ENCODE measurements around the gene PSMC2. TPM values are rescaled to one million over a fixed set of nuclear protein-coding genes. Genes with fewer than 3 reads are reported as not detected.
"Not testable (repeated sequence)": the region's sequence is repeated elsewhere in the genome, so short reads cannot be mapped to it uniquely, and the experiment has no call there.

PSMC2 gene
- total RNA-seq, 1 experiment from 2014 or later = 121 TPM

- POLR2A ChIA-PET = no interaction called here
- H3K4me3 Mint-ChIP-seq = no peak overlapping the region
- H3K9me3 Mint-ChIP-seq = peaks cover 20% of the 10 kb centered on the region
- TF ChIP-seq FOXJ3 (CRISPR knock-in tag; IDR thresholded peaks at IDR 0.05; ENCODE audit: borderline replicate concordance) = no peak
- TF ChIP-seq E2F4 (CRISPR knock-in tag; IDR thresholded peaks at IDR 0.05; ENCODE audit: borderline replicate concordance, low read depth) = no peak
- CTCF ChIA-PET = no interaction called here
- H3K36me3 Mint-ChIP-seq = no peaks in the 10 kb centered on the region
- H3K4me1 Mint-ChIP-seq = no peaks in the 10 kb centered on the region
- no peak overlapping the region for H3K27ac Mint-ChIP-seq
- ATAC-seq (no peak), DNase-seq (ENCODE audit: low spot score) (no peak)
- H3K27me3 Mint-ChIP-seq (ENCODE audit: low read depth) = no peaks in the 10 kb centered on the region; the same call in 1 of the 2 replicates
Observed at GRCh38 chr7:103398483-103399127, 51.2 kb downstream of the PSMC2 start.

GRCh38 chr7:103399687-103400086 lies 52.2 kb downstream of the PSMC2 start:
- DNase-seq (ENCODE audit: low spot score); H3K27me3 Mint-ChIP-seq (ENCODE audit: low read depth); H3K36me3 Mint-ChIP-seq; H3K27ac Mint-ChIP-seq; CTCF ChIA-PET; ATAC-seq; H3K4me1 Mint-ChIP-seq; POLR2A ChIA-PET; H3K4me3 Mint-ChIP-seq: not testable (repeated sequence)
- H3K9me3 Mint-ChIP-seq = peaks cover 25% of the 10 kb centered on the region

- H3K27ac Mint-ChIP-seq; POLR2A ChIA-PET; H3K36me3 Mint-ChIP-seq; H3K27me3 Mint-ChIP-seq (ENCODE audit: low read depth); ATAC-seq; H3K4me1 Mint-ChIP-seq; H3K4me3 Mint-ChIP-seq: not testable (repeated sequence)
- TF ChIP-seq GABPB1 (CRISPR knock-in tag; IDR thresholded peaks at IDR 0.05) = 0 out of 2 replicates have a peak, but pooled peaks have one; percentile 15
- CTCF ChIA-PET = interaction anchor here (0.6 to 1.4 kb wide), 5 partner anchors 9 to 55 kb away, joined by 3 to 6 read pairs (median 3); no protein-coding TSS in a partner anchor
- DNase-seq (ENCODE audit: low spot score) = peak; percentile 12
- peaks cover 17% of the 10 kb centered on the region for H3K9me3 Mint-ChIP-seq
Observed at GRCh38 chr7:103405789-103406613, 58.6 kb downstream of the PSMC2 start.

GRCh38 chr7:103412151-103412550 lies 64.7 kb downstream of the PSMC2 start:
- POLR2A ChIA-PET = interaction anchor here (0.7 kb wide), 1 partner anchor 84 kb away, joined by 4 read pairs; no protein-coding TSS in a partner anchor
- CTCF ChIA-PET = no interaction called here
- no peak for TF ChIP-seq IRF2 (CRISPR knock-in tag; IDR thresholded peaks at IDR 0.05; ENCODE audit: borderline replicate concordance, low read depth)
- TF ChIP-seq USF1 (CRISPR knock-in tag; IDR thresholded peaks at IDR 0.05) = no peak
- no peak for TF ChIP-seq ATF2 (CRISPR knock-in tag; IDR thresholded peaks at IDR 0.05; ENCODE audit: borderline replicate concordance, low read depth)
- no peak for TF ChIP-seq ZNF423 (CRISPR knock-in tag; IDR thresholded peaks at IDR 0.05)
- no peak for TF ChIP-seq E2F1 (CRISPR knock-in tag; IDR thresholded peaks at IDR 0.05)
- no peak for TF ChIP-seq FOXP1 (CRISPR knock-in tag; IDR thresholded peaks at IDR 0.05; ENCODE audit: borderline replicate concordance)
- TF ChIP-seq KAT7 (CRISPR knock-in tag; IDR thresholded peaks at IDR 0.05; ENCODE audit: borderline replicate concordance) = no peak
- no peak for TF ChIP-seq FOXP4 (CRISPR knock-in tag; IDR thresholded peaks at IDR 0.05)
- TF ChIP-seq EMX1 (CRISPR knock-in tag; IDR thresholded peaks at IDR 0.05) = no peak
- TF ChIP-seq ETV6 (CRISPR knock-in tag; IDR thresholded peaks at IDR 0.05) = no peak
- no peak for TF ChIP-seq PREB (CRISPR knock-in tag; IDR thresholded peaks at IDR 0.05; ENCODE audit: borderline replicate concordance)
- no peak for TF ChIP-seq SP1 (CRISPR knock-in tag; conservative IDR thresholded peaks at IDR 0.05)
- TF ChIP-seq SOX15 (CRISPR knock-in tag; IDR thresholded peaks at IDR 0.05) = no peak
- TF ChIP-seq MLX (CRISPR knock-in tag; IDR thresholded peaks at IDR 0.05) = no peak

More at GRCh38 chr7:103412151-103412550, 64.7 kb downstream of the PSMC2 start:
- Mint-ChIP-seq H3K27me3 (ENCODE audit: low read depth) (no peaks in the 10 kb centered on the region), H3K9me3 (peaks cover 7% of the 10 kb centered on the region; the same call in 1 of the 2 replicates), H3K36me3 (no peaks in the 10 kb centered on the region), H3K27ac (no peak overlapping the region), H3K4me3 (no peak overlapping the region), H3K4me1 (peaks cover 2% of the 10 kb centered on the region; the same call in 1 of the 2 replicates)
- DNase-seq (ENCODE audit: low spot score) = no peak
- no peak for ATAC-seq

Data from WTC11 (cell line).